ENCODE measurements around the gene B3GLCT.

DNA sequence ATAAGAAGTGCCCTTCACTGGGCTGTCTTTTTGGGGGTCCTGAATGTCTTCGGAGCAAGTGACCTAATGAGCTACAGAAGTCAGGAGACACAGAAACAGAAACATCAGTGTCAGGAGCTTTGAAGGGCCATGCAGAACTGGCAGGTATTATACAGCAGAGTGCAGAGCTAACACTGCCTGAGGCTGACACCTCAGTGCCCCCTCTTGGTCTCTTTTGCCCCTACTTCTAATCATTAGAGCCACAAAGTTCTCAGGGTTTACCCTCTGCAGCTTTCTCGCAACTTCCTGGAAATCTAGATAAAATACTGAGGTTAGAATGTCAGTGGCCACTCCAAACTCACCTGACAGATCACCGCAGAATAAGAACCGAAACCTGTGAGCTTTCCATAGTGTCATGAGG lies 172.7 kb downstream of the B3GLCT start:
- TF ChIP-seq, protein P1, sequence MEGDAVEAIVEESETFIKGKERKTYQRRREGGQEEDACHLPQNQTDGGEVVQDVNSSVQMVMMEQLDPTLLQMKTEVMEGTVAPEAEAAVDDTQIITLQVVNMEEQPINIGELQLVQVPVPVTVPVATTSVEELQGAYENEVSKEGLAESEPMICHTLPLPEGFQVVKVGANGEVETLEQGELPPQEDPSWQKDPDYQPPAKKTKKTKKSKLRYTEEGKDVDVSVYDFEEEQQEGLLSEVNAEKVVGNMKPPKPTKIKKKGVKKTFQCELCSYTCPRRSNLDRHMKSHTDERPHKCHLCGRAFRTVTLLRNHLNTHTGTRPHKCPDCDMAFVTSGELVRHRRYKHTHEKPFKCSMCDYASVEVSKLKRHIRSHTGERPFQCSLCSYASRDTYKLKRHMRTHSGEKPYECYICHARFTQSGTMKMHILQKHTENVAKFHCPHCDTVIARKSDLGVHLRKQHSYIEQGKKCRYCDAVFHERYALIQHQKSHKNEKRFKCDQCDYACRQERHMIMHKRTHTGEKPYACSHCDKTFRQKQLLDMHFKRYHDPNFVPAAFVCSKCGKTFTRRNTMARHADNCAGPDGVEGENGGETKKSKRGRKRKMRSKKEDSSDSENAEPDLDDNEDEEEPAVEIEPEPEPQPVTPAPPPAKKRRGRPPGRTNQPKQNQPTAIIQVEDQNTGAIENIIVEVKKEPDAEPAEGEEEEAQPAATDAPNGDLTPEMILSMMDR (conservative IDR thresholded peaks at IDR 0.05; ENCODE audit: low read depth, low read length) = no peak
- TF ChIP-seq EZH2phosphoT487 (IDR thresholded peaks at IDR 0.05; ENCODE audit: borderline replicate concordance, low read length) = no peak

All from PC-3 (cell line).